GM19452 (cell line): ENCODE results near the gene OR2T5.
A peak's percentile ranks its signal among the peaks of the same experiment; 100 is the strongest.
"Not testable (repeated sequence)": the region's sequence is repeated elsewhere in the genome, so short reads cannot be mapped to it uniquely, and the experiment has no call there.

ENCODE experiments used
- ATAC-seq: cut with Tn5 transposase; IDR thresholded peaks from one replicate; pipeline ENCODE4 v1.9.1; 2021; ENCODE audit not compliant: unreplicated experiment

Gene OR2T5

GRCh38 chr1:248488289-248488688, at the start of gene OR2T5:
TSS of gene OR2T5 (plus strand) at chr1:248488589. CDS start at chr1:248488589, 0 bp downstream.
- not testable (repeated sequence) for ATAC-seq

DNA sequence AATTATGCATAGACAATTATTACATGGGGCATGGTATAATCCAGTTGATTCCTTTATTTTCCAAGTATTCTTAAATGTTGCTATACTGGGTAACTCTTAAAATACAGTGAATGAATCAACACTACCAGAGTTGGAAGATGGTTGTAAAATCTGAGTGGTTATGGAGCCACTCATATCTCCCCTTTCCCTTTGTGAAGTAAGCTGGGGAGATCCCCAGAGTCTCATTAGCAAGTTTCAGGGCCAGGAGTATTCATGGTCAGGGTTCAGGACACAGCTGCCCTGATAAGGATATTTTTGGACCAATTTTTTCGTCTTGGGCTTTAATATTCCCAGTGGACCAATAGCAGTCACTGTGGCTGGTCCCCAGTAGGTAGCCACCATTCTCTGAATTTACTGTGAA, 49.7 kb upstream of the OR2T5 start:
- not testable (repeated sequence) for ATAC-seq

GRCh38 chr1:248439283-248439682, 49.1 kb upstream of the OR2T5 start:
- ATAC-seq, result not testable (repeated sequence)

GRCh38 chr1:248442500-248443277, 45.7 kb upstream of the OR2T5 start:
- not testable (repeated sequence) for ATAC-seq

DNA sequence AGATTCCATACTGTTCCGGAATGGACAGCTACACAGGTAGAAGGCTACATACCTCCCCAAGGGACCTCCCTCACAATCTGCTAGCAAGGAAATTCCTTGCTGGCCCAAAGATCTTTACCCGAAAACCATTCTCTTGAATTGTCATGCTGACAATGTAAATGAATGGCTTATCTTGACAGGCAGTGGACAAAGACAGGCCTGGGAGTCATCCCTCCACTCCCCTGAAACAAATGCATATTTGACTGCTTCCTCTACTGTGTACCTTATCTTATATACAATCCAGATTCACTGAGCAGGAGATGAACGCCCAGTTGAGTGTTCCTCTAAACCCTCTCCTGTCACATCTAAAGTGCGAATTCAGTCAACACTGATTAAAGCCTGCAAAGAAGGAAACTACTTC, 43.8 kb upstream of the OR2T5 start:
- not testable (repeated sequence) for ATAC-seq

- ATAC-seq, result not testable (repeated sequence)
These were observed 43.0 kb upstream of the OR2T5 start, which contains the start of gene OR2T2 for GRCh38 chr1:248445399-248445798. TSS of gene OR2T2 (plus strand) at chr1:248445637. CDS start at chr1:248452798, 7,161 bp downstream.

- peak; percentile 51 for ATAC-seq
These were observed 39.8 kb upstream of the OR2T5 start for GRCh38 chr1:248448409-248449074.

- not testable (repeated sequence) for ATAC-seq
These were observed 38.4 kb upstream of the OR2T5 start for GRCh38 chr1:248449821-248450465.

DNA sequence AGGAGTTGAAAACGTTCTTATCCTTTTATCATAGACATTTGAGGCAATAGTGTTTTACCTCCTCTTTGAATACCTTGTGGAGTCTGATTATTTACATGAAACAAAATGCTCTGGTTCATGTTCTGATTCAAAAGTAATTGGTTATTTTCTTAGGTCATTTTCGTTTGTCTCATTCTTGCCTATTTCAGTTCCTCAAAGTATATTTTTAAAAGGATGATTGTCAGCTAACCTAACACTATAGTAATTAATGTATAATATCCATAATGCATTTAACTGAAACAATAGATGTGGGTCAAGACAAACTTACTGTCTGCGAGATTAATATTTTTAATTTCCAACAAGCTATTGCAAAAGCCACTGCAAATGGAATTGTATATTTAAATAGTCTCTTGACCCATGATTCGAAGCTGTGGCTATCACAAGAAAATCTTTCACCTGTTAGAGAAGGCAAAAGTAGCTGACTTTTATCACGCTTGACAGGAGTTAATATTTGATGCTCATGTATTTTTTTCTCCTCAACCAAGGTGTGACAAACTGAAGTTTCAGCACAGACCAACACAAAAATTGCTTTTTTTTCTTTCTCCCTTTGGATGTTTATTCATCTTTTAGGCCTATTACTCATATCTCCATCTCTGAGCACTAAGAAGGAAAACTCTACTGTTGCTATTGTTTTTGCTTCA, 37.8 kb upstream of the OR2T5 start:
- peak; percentile 45 for ATAC-seq

DNA sequence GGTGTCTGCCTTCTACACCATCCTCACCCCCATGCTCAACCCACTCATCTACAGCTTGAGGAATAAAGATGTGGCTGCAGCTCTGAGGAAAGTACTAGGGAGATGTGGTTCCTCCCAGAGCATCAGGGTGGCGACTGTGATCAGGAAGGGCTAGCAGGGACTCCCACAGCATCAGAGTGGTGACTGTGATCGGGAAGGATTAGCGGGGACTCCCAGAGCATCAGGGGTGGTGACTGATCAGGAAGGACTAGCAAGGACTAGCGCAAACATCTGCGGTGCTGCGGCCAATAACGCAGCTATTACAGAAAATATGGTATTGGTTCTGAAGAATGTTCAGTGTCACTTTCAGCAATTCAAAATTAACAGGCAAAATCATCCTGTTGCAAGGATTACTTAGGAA, 34.8 kb upstream of the OR2T5 start:
- not testable (repeated sequence) for ATAC-seq

GRCh38 chr1:248455045-248455444, 33.3 kb upstream of the OR2T5 start:
- ATAC-seq, result not testable (repeated sequence)

GRCh38 chr1:248456635-248457034, 31.8 kb upstream of the OR2T5 start:
- ATAC-seq, result not testable (repeated sequence)

DNA sequence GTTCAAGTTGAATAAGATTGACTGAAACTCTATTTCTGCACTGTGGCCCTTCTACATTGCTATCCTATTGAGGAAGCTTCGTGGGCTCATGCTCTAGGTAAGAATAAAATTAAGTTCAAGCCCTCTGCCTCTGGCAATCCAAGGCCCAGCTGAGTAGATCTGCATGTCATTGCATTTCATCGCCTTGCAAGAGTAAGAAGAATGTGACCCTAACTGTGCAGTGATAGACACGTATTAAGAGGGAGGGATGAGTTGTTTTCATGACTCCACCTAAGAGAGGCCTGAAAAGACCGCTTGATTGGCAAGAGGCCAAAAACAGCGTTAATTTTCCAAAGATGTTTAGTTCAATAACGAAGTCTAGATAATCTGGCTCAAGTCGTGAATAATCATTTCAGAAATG, 29.3 kb upstream of the OR2T5 start:
- not testable (repeated sequence) for ATAC-seq

- ATAC-seq, result no peak
These were observed 17.2 kb upstream of the OR2T5 start for GRCh38 chr1:248471154-248471553.

- not testable (repeated sequence) for ATAC-seq
These were observed 16.3 kb upstream of the OR2T5 start for GRCh38 chr1:248472111-248472510.

GRCh38 chr1:248473051-248473450, 15.3 kb upstream of the OR2T5 start, which contains the start of gene OR2T3:
TSS of gene OR2T3 (plus strand) at chr1:248473351. CDS start at chr1:248473351, 0 bp downstream.
- ATAC-seq, result not testable (repeated sequence)

- ATAC-seq, result not testable (repeated sequence)
These were observed 12.7 kb upstream of the OR2T5 start for GRCh38 chr1:248475660-248476059.

- ATAC-seq, result peak; percentile 88
These were observed 6.5 kb upstream of the OR2T5 start for GRCh38 chr1:248481686-248482579.

GRCh38 chr1:248496661-248497060, 8.3 kb downstream of the OR2T5 start:
- ATAC-seq, result not testable (repeated sequence)
